ENCODE measurements around the gene ZNF77.

DNA sequence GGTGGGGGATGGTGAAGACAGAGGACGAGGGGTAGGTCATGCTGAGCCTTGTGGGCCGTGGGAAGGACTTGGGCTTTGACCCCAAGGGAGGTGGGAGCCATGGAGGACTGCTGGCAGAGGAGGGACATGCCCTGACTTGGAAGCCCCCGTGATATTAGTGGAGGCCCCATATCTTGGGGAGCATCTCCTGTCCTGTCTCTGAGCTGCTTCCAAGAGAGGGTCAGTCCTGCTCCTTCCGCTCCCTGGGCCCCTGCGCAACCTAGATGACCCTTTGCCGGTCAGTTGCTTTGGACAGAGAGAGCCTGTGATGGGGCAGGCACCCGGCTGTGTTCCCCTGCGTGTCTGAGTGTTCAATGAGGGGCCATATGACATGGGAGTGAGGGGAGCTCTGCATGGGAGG is 37.8 kb upstream of the ZNF77 start:
- TF ChIP-seq, protein P1, sequence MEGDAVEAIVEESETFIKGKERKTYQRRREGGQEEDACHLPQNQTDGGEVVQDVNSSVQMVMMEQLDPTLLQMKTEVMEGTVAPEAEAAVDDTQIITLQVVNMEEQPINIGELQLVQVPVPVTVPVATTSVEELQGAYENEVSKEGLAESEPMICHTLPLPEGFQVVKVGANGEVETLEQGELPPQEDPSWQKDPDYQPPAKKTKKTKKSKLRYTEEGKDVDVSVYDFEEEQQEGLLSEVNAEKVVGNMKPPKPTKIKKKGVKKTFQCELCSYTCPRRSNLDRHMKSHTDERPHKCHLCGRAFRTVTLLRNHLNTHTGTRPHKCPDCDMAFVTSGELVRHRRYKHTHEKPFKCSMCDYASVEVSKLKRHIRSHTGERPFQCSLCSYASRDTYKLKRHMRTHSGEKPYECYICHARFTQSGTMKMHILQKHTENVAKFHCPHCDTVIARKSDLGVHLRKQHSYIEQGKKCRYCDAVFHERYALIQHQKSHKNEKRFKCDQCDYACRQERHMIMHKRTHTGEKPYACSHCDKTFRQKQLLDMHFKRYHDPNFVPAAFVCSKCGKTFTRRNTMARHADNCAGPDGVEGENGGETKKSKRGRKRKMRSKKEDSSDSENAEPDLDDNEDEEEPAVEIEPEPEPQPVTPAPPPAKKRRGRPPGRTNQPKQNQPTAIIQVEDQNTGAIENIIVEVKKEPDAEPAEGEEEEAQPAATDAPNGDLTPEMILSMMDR (IDR thresholded peaks at IDR 0.05): no peak
- no peak for TF ChIP-seq POLR2A (IDR thresholded peaks at IDR 0.05)
